ENCODE measurements around the gene PHYH. TPM values are rescaled to one million over a fixed set of nuclear protein-coding genes. Genes with fewer than 3 reads are reported as not detected.

The PHYH gene
- total RNA-seq, 2 donors from 2014 or later = 22.1 to 23.4 TPM

GRCh38 chr10:13329565-13329964 is 29.7 kb upstream of the PHYH start:
- H3K27me3 ChIP-seq = no peaks in the 10 kb centered on the region
- DNase-seq = no peak
- 91 to 100% methylated on average over 3 of the region's 3 CpGs for WGBS, 2 donors
- H3K9me3 ChIP-seq = no peaks in the 10 kb centered on the region
- no peak overlapping the region for H3K27ac ChIP-seq
- peaks cover 0 to 20% of the 10 kb centered on the region in 2 donors for H3K36me3 ChIP-seq (replicated peaks in 1 of 2; ENCODE audit: insufficient read depth in 1 of 2, low read depth in 2 of 2)
- H3K4me3 ChIP-seq = no peak overlapping the region
- ATAC-seq = no peak
- no peaks in the 10 kb centered on the region for H3K4me1 ChIP-seq
- no peak for TF ChIP-seq CTCF (IDR thresholded peaks at IDR 0.05)
- TF ChIP-seq POLR2A (IDR thresholded peaks at IDR 0.05) = no peak
- intact Hi-C loops (cut with DNase I) = no loop called here

DNA sequence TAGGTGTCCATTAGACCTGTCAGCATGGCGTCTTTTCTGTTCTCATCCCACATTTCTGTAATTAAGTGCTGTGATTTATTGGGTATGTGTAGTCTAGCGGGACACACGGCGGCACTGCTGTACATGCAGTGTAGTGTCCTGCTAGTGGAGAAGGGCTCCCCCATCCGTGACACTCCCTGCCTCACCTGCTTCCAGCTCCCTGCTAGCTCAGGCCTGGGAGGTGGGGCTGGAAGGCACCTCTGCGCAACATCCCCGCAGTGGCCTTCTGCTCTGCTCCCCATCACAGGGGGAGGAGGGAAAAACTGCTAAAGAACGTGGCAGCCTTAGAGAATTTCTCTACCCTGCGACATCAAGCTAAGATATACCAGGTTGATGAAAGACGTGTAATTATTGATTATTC is 28.7 kb upstream of the PHYH start:
- no peak for TF ChIP-seq POLR2A (IDR thresholded peaks at IDR 0.05)
- no peak for TF ChIP-seq CTCF (IDR thresholded peaks at IDR 0.05)
- DNase-seq = no peak
- 84 to 88% methylated on average over 8 to 10 of the region's 10 CpGs for WGBS, 2 donors

GRCh38 chr10:13328126-13328525 is 28.3 kb upstream of the PHYH start:
- no peaks in the 10 kb centered on the region for H3K27me3 ChIP-seq
- ATAC-seq (no peak), DNase-seq (no peak)
- H3K27ac ChIP-seq = no peak overlapping the region
- H3K9me3 ChIP-seq = no peaks in the 10 kb centered on the region
- intact Hi-C loops (cut with DNase I) = no loop called here
- H3K4me1 ChIP-seq = no peaks in the 10 kb centered on the region
- 88 to 89% methylated on average over 5 of the region's 5 CpGs for WGBS, 2 donors
- TF ChIP-seq POLR2A (IDR thresholded peaks at IDR 0.05) = no peak
- TF ChIP-seq CTCF (IDR thresholded peaks at IDR 0.05) = no peak
- peaks cover 0 to 23% of the 10 kb centered on the region in 2 donors for H3K36me3 ChIP-seq (replicated peaks in 1 of 2; ENCODE audit: insufficient read depth in 1 of 2, low read depth in 2 of 2)
- no peak overlapping the region for H3K4me3 ChIP-seq

More for the DNA sequence above, 28.7 kb upstream of the PHYH start:
- no peaks in the 10 kb centered on the region for H3K27me3 ChIP-seq
- peaks cover 0 to 23% of the 10 kb centered on the region in 2 donors for H3K36me3 ChIP-seq (replicated peaks in 1 of 2; ENCODE audit: insufficient read depth in 1 of 2, low read depth in 2 of 2)
- intact Hi-C loops (cut with DNase I) = no loop called here
- no peaks in the 10 kb centered on the region for H3K9me3 ChIP-seq
- ATAC-seq = no peak
- no peak overlapping the region for H3K4me3 ChIP-seq
- H3K27ac ChIP-seq = no peak overlapping the region
- H3K4me1 ChIP-seq = no peaks in the 10 kb centered on the region

DNA sequence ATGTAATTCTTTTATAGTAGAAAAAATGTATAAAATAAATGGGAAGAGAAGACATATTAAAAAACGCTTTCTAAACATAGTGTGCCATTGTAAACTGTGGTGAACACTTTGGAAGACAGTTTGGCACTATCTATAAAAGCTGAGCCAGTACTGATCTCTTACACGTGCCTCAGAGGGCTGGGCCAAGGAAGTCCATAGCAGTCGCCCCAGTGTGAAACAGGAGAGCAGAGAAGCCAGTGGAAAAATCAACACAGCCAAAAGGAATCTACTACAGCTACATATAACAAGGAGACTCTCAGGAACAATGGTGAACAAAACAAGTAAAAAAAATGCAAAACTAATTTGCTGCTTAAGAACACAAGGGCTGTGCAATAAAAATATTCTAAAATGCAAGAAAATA is 27.7 kb upstream of the PHYH start:
- WGBS, 2 donors = 23 to 27% methylated on average over 3 of the region's 3 CpGs

More for the DNA sequence above, 27.7 kb upstream of the PHYH start:
- Histone ChIP-seq H3K4me1 (no peaks in the 10 kb centered on the region), H3K9me3 (no peaks in the 10 kb centered on the region), H3K27me3 (no peaks in the 10 kb centered on the region), H3K36me3 (replicated peaks in 1 of 2; ENCODE audit: insufficient read depth in 1 of 2, low read depth in 2 of 2) (peaks cover 0 to 25% of the 10 kb centered on the region in 2 donors), H3K27ac (no peak overlapping the region), H3K4me3 (no peak overlapping the region)
- ATAC-seq (no peak), DNase-seq (no peak)
- intact Hi-C loops (cut with DNase I) = no loop called here
- TF ChIP-seq POLR2A (IDR thresholded peaks at IDR 0.05) = no peak
- no peak for TF ChIP-seq CTCF (IDR thresholded peaks at IDR 0.05)

All from body of pancreas (tissue), 4 donors.